ENCODE data around the gene IKBKE.

Gene IKBKE

DNA sequence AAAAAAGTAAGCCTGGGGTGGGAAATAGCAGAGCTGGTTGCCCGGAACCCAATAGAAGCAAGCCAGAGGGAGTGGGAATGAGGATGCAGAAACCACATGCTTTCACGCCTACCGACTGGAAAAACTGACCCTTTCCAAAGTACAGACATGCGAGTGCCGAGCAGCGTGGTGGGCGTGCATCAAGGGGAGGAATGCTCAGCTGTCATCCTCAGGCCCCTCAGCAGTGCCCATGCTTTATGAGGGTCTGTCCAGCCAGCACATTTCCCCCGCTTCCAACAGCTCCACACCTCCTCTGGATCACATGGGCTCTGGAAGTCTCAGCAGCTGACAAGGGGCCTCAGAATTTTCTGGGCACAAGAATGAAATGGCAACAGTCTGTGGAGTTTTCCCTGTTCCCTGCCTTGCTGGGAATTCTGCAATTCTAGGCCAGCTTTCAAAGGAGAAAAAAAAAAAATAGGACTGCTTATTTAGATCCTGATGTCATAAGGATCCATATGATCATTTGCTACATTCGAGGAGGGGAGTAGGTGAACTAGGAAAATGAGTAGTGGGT, 19.1 kb upstream of the IKBKE start:
- no peak overlapping the region for H3K4me3 ChIP-seq (ENCODE audit: insufficient read depth, low read depth, low read length, poor library complexity, severe bottlenecking)
- no peaks in the 10 kb centered on the region for H3K4me1 ChIP-seq (ENCODE audit: control insufficient read depth, insufficient read depth, low read length, poor library complexity, severe bottlenecking)
- H3K9me3 ChIP-seq (ENCODE audit: control insufficient read depth, low read length), result no peaks in the 10 kb centered on the region
- H3K27me3 ChIP-seq (replicated peaks; ENCODE audit: control insufficient read depth, insufficient read depth, low read length, poor library complexity, severe bottlenecking), result no peaks in the 10 kb centered on the region
- DNase-seq, result no peak
- no peak overlapping the region for H3K27ac ChIP-seq (ENCODE audit: insufficient read depth, low read length, poor library complexity, severe bottlenecking)
- H3K36me3 ChIP-seq (ENCODE audit: control insufficient read depth, insufficient read depth, low read length), result peaks cover 37% of the 10 kb centered on the region

DNA sequence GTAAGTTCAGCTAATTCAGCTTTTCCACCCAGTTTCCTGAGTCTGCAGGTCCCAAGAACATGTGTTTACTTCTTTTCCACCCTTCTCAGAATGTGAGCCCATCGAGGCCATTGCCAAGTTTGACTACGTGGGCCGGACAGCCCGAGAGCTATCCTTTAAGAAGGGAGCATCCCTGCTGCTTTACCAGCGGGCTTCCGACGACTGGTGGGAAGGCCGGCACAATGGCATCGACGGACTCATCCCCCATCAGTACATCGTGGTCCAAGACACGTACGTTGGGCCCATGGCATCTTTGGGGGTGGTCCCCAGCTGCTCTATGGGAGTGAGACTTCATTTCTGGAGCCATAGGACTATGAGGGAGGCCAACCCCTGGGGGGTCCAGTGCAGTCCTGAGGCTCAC, 17.2 kb upstream of the IKBKE start:
- Histone ChIP-seq H3K36me3 (ENCODE audit: control insufficient read depth, insufficient read depth, low read length) (peaks cover 27% of the 10 kb centered on the region), H3K4me3 (ENCODE audit: insufficient read depth, low read depth, low read length, poor library complexity, severe bottlenecking) (no peak overlapping the region), H3K27me3 (replicated peaks; ENCODE audit: control insufficient read depth, insufficient read depth, low read length, poor library complexity, severe bottlenecking) (no peaks in the 10 kb centered on the region), H3K4me1 (ENCODE audit: control insufficient read depth, insufficient read depth, low read length, poor library complexity, severe bottlenecking) (no peaks in the 10 kb centered on the region), H3K9me3 (ENCODE audit: control insufficient read depth, low read length) (no peaks in the 10 kb centered on the region), H3K27ac (ENCODE audit: insufficient read depth, low read length, poor library complexity, severe bottlenecking) (no peak overlapping the region)
- DNase-seq, result no peak

DNA sequence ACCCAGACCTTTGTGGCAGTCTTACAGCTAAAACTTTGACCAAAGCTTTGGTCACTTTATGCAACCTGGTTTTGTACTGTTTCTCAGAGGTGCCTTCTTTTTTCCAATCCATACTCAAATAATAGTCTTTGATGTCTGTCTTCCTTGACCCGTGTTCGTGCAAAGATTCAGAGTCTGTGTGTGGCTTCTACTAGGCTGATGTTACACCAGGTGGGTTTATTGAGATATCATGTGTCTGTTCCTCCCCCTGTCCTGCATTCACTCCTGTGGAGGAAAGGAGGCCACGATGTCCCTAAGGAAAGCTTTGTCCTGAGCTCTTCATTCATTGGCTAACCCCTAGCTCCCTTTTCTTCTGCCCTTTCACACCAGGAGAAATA, 15.0 kb upstream of the IKBKE start:
- Histone ChIP-seq H3K4me1 (ENCODE audit: control insufficient read depth, insufficient read depth, low read length, poor library complexity, severe bottlenecking) (no peaks in the 10 kb centered on the region), H3K36me3 (ENCODE audit: control insufficient read depth, insufficient read depth, low read length) (peaks cover 25% of the 10 kb centered on the region), H3K27ac (ENCODE audit: insufficient read depth, low read length, poor library complexity, severe bottlenecking) (no peak overlapping the region), H3K4me3 (ENCODE audit: insufficient read depth, low read depth, low read length, poor library complexity, severe bottlenecking) (no peak overlapping the region), H3K9me3 (ENCODE audit: control insufficient read depth, low read length) (no peaks in the 10 kb centered on the region), H3K27me3 (replicated peaks; ENCODE audit: control insufficient read depth, insufficient read depth, low read length, poor library complexity, severe bottlenecking) (no peaks in the 10 kb centered on the region)
- no peak for DNase-seq

- Histone ChIP-seq H3K9me3 (ENCODE audit: control insufficient read depth, low read length) (no peaks in the 10 kb centered on the region), H3K36me3 (ENCODE audit: control insufficient read depth, insufficient read depth, low read length) (peaks cover 20% of the 10 kb centered on the region), H3K27me3 (replicated peaks; ENCODE audit: control insufficient read depth, insufficient read depth, low read length, poor library complexity, severe bottlenecking) (no peaks in the 10 kb centered on the region), H3K4me3 (ENCODE audit: insufficient read depth, low read depth, low read length, poor library complexity, severe bottlenecking) (no peak overlapping the region), H3K27ac (ENCODE audit: insufficient read depth, low read length, poor library complexity, severe bottlenecking) (no peak overlapping the region), H3K4me1 (ENCODE audit: control insufficient read depth, insufficient read depth, low read length, poor library complexity, severe bottlenecking) (no peaks in the 10 kb centered on the region)
- no peak for DNase-seq
These were observed 14.5 kb upstream of the IKBKE start for GRCh38 chr1:206455666-206456344.

DNA sequence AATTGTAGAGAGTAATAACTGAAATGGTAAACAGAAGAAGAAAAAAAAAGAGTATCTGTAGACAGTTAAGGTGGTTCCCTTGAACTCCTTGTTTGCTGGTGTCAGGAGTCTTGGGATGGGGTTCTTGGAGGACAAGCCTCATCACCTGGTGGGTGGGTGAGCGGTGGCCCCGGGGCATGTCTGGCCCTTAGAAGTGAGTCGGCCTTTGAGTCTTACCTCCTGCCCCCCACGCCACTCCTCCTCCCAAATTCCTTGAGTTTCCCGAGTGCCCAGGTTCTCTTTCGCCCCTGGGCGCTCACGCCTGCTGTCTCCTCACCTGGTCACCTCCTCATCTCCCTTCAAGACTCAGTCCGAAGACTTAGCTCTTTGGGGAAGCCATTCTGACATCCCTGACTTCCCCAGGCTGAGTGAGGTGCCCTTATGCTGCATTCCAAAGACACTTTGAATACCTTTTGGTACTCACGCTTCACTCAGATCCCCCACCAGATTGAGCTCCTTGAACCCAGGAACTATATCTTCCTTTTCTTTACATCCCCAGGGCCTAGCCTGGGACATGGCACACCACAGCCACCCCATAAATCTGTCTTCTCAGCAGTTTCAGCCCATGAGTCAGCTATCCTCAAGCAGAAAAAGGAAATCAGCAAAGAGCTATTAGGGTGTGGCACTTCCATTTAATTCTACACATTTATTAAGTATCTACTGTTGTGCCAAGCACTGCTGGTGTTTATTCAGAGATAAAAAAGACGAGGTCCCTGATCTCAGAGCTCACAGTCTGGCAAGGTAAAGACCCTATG, 13.5 kb upstream of the IKBKE start:
- H3K27ac ChIP-seq (ENCODE audit: insufficient read depth, low read length, poor library complexity, severe bottlenecking), result no peak overlapping the region
- no peaks in the 10 kb centered on the region for H3K27me3 ChIP-seq (replicated peaks; ENCODE audit: control insufficient read depth, insufficient read depth, low read length, poor library complexity, severe bottlenecking)
- no peak for DNase-seq
- peaks cover 19% of the 10 kb centered on the region for H3K36me3 ChIP-seq (ENCODE audit: control insufficient read depth, insufficient read depth, low read length)
- no peaks in the 10 kb centered on the region for H3K9me3 ChIP-seq (ENCODE audit: control insufficient read depth, low read length)
- H3K4me1 ChIP-seq (ENCODE audit: control insufficient read depth, insufficient read depth, low read length, poor library complexity, severe bottlenecking), result no peaks in the 10 kb centered on the region
- no peak overlapping the region for H3K4me3 ChIP-seq (ENCODE audit: insufficient read depth, low read depth, low read length, poor library complexity, severe bottlenecking)

DNA sequence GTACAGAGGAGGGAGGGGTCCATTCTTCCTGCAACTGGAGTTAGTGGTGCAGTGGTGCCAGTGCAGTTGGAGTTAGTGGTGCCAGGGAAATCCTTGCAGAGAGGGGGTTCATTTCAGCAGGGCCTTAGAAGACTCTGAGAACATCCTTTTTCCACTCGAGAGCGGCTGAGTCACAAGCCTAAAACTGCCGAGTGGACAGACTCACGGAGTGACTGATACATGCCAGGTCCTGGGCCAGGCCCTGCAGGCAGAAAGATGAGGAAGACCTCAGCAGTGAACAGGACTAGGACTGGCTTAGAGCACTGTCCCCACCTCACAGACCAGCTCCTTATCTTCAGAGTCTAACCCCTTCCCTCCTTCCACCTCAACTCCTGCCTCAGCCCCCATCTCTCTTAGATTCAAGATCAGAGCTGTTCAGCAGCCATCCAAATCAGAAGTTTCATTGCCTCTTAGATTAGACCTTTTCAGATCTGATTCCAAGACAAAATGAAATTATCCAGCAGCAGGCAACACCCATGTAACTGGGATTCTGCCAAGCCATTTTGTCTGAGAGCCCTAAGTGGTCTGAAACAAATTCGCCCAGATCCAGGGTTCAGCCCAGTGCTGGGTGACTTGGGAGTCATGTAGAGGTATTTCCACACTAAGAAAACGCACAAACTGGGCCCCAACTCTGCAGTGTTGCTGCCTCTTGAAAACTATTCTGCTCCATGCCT, 12.7 kb upstream of the IKBKE start:
- no peaks in the 10 kb centered on the region for H3K4me1 ChIP-seq (ENCODE audit: control insufficient read depth, insufficient read depth, low read length, poor library complexity, severe bottlenecking)
- peaks cover 19% of the 10 kb centered on the region for H3K36me3 ChIP-seq (ENCODE audit: control insufficient read depth, insufficient read depth, low read length)
- no peak overlapping the region for H3K27ac ChIP-seq (ENCODE audit: insufficient read depth, low read length, poor library complexity, severe bottlenecking)
- H3K9me3 ChIP-seq (ENCODE audit: control insufficient read depth, low read length), result no peaks in the 10 kb centered on the region
- no peak overlapping the region for H3K4me3 ChIP-seq (ENCODE audit: insufficient read depth, low read depth, low read length, poor library complexity, severe bottlenecking)
- DNase-seq, result no peak
- H3K27me3 ChIP-seq (replicated peaks; ENCODE audit: control insufficient read depth, insufficient read depth, low read length, poor library complexity, severe bottlenecking), result no peaks in the 10 kb centered on the region

DNA sequence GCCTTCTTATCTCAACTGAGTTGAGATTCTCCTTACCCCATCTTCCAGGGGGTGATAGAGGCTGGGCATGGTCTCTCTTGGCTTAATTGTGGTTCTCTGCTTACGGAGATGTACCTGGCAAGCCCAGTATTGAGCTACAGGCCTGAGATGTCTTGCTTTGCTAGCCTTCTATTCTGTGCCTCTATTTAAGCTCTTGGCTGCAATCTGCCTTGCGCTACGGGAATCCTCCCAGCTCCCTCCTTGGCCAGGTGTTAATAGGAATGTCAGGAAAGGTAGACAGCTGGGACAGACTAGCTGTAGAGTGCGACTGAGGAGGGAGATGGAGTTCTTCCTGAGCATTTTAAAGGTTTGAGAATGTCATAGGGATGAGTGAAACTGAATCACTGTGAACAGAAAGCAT, 10.6 kb upstream of the IKBKE start:
- DNase-seq, result no peak
- Histone ChIP-seq H3K27me3 (replicated peaks; ENCODE audit: control insufficient read depth, insufficient read depth, low read length, poor library complexity, severe bottlenecking) (no peaks in the 10 kb centered on the region), H3K36me3 (ENCODE audit: control insufficient read depth, insufficient read depth, low read length) (peaks cover 5% of the 10 kb centered on the region), H3K4me3 (ENCODE audit: insufficient read depth, low read depth, low read length, poor library complexity, severe bottlenecking) (no peak overlapping the region), H3K9me3 (ENCODE audit: control insufficient read depth, low read length) (no peaks in the 10 kb centered on the region), H3K4me1 (ENCODE audit: control insufficient read depth, insufficient read depth, low read length, poor library complexity, severe bottlenecking) (no peaks in the 10 kb centered on the region), H3K27ac (ENCODE audit: insufficient read depth, low read length, poor library complexity, severe bottlenecking) (no peak overlapping the region)

- Histone ChIP-seq H3K4me3 (ENCODE audit: insufficient read depth, low read depth, low read length, poor library complexity, severe bottlenecking) (no peak overlapping the region), H3K27me3 (replicated peaks; ENCODE audit: control insufficient read depth, insufficient read depth, low read length, poor library complexity, severe bottlenecking) (no peaks in the 10 kb centered on the region), H3K4me1 (ENCODE audit: control insufficient read depth, insufficient read depth, low read length, poor library complexity, severe bottlenecking) (peaks cover 2% of the 10 kb centered on the region), H3K27ac (ENCODE audit: insufficient read depth, low read length, poor library complexity, severe bottlenecking) (no peak overlapping the region), H3K36me3 (ENCODE audit: control insufficient read depth, insufficient read depth, low read length) (no peaks in the 10 kb centered on the region), H3K9me3 (ENCODE audit: control insufficient read depth, low read length) (no peaks in the 10 kb centered on the region)
- DNase-seq, result no peak
These were observed 9.3 kb upstream of the IKBKE start for GRCh38 chr1:206460836-206461426.

DNA sequence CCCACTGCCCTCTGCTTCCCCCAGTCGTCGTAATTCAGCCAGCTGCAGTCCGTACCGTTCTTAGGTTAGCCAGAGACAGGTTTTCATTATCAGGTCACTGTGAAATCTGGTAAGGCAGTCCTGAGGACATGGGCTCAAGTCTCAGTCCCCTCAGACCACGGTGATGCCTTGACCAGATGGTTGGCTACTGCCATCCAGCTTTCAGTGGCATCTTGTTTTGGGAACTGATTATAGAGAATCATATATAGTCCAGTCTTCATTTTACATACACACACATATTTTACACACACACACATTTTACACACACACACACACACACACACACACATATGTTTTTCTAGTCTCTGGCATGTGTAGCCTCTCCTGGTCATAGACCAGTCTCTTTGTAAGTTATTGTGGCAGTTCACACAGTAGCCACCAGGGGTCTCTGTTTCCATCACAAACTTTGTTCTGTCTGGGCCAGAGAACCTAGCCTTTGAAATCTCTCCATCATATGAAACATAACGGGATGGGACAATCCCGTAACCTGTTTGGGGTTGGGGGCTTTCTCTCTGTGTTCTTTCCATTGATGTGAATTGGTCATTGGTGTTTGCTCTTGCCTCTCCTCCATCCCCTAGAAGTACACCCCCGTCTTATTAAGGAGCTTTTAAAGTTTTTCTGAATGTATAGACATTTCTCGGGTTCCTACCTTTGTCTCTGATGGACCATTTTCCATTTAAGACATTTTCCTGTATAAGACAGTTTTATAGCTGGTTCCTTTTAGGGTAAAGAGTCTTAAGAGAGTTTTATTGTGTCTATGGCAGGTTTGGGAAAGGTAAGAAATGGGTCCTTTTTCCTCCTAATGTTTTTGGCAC, 8.4 kb upstream of the IKBKE start:
- peaks cover 10% of the 10 kb centered on the region for H3K4me1 ChIP-seq (ENCODE audit: control insufficient read depth, insufficient read depth, low read length, poor library complexity, severe bottlenecking)
- no peaks in the 10 kb centered on the region for H3K9me3 ChIP-seq (ENCODE audit: control insufficient read depth, low read length)
- peak; percentile 37 to 55 (median 43) for DNase-seq
- no peaks in the 10 kb centered on the region for H3K27me3 ChIP-seq (replicated peaks; ENCODE audit: control insufficient read depth, insufficient read depth, low read length, poor library complexity, severe bottlenecking)
- H3K27ac ChIP-seq (ENCODE audit: insufficient read depth, low read length, poor library complexity, severe bottlenecking), result no peak overlapping the region
- H3K36me3 ChIP-seq (ENCODE audit: control insufficient read depth, insufficient read depth, low read length), result no peaks in the 10 kb centered on the region
- no peak overlapping the region for H3K4me3 ChIP-seq (ENCODE audit: insufficient read depth, low read depth, low read length, poor library complexity, severe bottlenecking)
